ENCODE measurements around the gene NBPF19.
"Not testable (repeated sequence)": the region's sequence is repeated elsewhere in the genome, so short reads cannot be mapped to it uniquely, and the experiment has no call there.

NBPF19 gene, protein sequence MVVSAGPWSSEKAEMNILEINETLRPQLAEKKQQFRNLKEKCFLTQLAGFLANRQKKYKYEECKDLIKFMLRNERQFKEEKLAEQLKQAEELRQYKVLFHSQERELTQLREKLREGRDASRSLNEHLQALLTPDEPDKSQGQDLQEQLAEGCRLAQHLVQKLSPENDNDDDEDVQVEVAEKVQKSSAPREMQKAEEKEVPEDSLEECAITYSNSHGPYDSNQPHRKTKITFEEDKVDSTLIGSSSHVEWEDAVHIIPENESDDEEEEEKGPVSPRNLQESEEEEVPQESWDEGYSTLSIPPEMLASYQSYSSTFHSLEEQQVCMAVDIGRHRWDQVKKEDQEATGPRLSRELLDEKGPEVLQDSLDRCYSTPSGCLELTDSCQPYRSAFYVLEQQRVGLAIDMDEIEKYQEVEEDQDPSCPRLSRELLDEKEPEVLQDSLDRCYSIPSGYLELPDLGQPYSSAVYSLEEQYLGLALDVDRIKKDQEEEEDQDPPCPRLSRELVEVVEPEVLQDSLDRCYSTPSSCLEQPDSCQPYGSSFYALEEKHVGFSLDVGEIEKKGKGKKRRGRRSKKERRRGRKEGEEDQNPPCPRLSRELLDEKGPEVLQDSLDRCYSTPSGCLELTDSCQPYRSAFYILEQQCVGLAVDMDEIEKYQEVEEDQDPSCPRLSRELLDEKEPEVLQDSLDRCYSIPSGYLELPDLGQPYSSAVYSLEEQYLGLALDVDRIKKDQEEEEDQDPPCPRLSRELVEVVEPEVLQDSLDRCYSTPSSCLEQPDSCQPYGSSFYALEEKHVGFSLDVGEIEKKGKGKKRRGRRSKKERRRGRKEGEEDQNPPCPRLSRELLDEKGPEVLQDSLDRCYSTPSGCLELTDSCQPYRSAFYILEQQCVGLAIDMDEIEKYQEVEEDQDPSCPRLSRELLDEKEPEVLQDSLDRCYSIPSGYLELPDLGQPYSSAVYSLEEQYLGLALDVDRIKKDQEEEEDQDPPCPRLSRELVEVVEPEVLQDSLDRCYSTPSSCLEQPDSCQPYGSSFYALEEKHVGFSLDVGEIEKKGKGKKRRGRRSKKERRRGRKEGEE (N-terminal part only)

DNA sequence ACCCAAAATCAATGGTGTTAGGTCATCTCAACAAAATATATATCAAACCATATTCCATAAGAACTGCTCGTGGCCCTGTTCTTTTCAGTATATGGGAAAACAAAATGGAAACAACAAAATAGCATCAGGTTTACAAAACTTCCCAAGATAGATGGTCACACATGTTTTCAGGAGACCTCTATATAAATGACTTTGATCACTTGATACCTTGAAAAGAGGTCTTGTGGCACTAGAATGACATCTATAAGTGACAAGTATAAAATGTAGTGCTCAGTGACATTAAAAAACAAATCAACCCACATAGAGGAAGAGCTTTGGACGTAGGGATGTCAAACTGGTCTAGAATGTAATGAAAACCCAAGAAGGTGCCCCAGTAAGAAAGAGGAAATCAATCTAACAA, at the start of gene NBPF19:
NBPF19 (plus strand) TSS at position 301 of the 400 bp plus-strand sequence. CDS start 888 bp downstream, outside the sequence.
- not testable (repeated sequence) for DNase-seq

DNA sequence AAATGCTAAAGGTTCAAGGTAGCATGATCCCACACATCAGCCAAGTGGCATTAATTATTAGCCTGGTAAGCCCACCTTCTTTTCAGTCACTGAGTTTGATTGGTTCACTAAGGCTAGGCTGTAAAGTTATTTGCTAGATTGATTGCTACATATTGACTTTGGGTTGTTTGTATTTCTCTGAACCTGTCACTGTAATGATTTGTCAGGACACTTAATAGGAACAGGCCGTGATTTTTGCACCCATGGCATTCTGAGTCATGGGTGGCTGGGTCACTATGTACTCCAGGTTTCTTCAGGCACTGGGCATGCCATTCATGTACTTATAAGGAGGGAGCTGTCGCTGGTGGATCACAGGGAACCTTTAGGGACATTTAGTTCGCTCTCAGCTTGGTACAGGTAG, 46.5 kb upstream of the NBPF19 start:
- DNase-seq: not testable (repeated sequence)

DNA sequence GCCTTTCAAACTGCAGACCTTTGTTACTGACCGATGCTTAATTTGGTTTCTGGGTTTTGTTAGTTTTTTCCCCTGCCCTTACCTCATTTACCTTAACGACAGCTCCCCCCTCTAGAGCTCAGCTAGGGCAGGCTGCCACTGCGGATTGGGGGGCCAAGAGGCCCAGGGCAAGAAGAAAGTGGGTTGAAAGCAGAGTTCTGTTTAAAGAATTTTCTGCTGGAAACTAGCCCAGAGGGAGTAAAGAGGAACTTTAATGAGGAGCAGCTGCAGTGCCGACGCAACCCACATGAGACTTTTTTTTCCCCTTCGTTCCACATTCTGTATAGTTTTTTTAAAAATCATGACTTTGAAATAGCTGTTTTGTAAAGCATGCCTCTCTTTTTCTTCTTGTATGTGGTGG, 29.4 kb upstream of the NBPF19 start:
- DNase-seq: not testable (repeated sequence)

DNA sequence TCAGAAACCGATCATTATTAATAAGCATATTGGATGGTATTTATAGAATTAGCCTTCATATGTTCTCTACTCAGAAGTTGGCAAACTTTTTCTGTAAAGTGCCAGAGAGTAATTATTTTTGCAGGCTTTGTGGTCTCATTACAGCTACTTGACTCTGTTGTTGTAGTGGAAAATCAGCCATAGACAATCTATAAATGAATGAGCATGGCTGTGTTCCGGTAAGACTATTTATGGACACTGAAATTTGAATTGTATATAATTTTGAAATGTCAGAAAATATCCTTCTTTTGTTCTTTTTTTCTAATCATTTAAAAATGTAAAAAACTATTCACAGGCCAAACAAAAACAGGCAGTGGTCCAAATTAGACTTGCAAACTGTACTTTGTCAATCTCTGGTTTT, 22.6 kb upstream of the NBPF19 start:
- DNase-seq: not testable (repeated sequence)

DNA sequence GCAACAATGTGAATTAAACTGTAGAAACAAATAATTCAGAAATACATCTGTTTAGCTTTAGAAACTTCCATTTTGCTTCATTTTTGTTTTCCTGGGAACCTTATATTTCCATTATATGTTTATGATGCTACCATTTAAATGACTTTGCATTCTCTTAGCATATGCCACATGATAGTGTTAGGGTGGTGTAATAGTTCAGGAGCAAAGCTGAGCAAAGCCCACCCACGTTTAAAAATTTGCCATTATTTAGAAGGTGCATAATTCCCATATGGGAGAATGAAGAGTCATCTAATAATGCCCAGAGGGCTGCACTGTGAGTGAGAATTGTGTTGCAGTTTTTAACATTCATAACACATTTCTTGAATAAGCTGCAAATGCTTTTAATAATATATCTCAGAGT, 22.2 kb upstream of the NBPF19 start:
- DNase-seq: not testable (repeated sequence)

DNA sequence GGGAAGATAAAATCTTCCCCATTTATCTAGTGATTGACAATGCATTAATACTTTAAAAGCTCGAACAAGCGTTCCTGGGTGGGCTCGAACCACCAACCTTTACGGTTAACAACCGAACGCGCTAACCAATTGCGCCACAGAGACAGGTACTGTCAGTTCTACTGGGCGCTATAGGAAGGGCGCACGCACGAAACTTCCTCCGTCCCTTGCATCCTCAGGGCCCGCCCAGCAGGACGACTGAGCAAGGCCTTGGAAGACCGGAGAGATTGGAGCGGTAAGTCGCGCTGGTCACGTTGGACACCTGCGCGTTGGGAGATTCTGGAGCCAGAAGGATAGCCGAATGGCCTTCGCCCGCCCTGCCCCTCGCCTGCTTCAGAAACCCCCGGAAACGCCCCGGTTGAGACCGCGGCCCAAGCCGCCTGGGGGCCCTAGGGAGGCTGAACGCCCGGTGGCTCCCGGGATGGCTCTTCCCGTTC, 83.5 kb downstream of the NBPF19 start:
- not testable (repeated sequence) for DNase-seq

DNA sequence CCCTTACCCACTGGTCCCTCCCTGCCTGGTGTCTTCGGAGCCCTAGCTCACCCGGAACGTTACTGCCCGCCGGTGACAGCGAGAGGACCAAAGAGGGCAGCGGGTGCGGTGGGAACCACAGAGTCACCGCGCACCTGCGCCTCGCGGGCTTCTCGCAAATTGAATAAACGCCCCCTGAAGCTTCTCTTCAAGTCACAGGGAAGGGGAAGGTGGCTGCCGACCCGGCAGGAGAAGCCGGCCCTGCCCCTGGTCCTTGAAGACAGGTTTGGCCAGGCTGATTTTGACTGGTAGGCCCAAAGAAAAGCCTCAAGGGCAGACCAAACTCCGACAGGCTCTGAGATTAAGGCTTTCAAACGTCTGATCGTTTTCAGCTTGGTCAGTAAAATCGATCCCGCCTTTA, 87.0 kb downstream of the NBPF19 start:
- DNase-seq: not testable (repeated sequence)

DNA sequence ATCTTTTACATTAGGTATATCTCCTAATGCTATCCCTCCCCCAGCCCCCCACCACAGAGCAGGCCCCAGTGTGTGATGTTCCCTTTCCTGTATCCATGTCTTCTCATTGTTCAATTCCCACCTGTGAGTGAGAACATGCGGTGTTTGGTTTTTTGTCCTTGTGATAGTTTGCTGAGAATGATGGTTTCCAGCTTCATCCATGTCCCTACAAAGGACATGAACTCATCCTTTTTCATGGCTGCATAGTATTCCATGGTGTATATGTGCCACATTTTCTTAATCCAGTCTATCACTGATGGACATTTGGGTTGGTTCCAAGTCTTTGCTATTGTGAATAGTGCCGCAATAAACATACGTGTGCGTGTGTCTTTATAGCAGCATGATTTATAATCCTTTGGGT, 90.6 kb downstream of the NBPF19 start:
- DNase-seq: not testable (repeated sequence)

DNA sequence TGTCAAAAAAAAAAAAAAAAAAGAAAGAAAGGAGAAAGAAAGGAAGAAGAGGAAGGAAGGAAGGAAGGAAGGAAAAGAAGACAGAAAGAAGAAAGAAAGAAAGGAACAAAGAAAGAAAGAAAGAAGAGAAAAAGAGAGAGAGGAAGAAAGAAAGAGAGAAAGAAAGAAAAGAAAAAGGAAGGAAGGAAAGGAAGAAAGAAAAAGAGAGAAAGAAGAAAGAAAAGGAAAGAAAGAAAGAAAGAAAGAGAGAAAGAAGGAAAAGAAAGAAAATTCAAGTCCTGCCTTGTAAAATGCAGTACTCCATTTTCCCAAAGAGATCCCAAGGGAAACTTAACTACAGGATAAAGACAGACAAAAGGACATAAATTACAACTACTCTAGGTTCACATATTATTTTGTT, 97.9 kb downstream of the NBPF19 start:
- not testable (repeated sequence) for DNase-seq

DNA sequence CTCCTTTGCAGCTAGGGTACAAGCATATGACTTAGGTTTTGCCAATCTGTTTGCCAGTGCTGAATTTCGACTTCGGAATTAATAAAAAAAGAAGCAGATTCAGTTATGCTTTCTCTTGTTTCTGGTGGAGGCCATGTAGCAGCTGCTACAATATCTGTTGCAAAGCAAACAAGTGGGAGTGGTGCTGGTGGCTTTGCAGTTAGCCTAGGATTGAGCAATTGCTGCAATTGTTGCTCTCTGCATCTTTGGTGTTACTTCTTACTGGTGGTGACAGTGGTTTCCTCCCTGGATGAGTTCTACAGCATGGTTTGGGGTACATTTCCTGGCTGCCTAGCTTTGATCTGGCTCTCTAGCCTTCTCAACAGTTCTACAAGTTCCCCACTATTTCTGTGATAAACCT, 110.7 kb downstream of the NBPF19 start:
- DNase-seq: not testable (repeated sequence)
